Activated CD4-positive, alpha-beta T cell treated with anti-CD3 and anti-CD28 coated beads, Interleukin-2, Interleukin-6, amounts not matched to agents 100 ng/mL and 50 ng/mL, durations not matched to agents 16 hours and 8 hours (primary cell): ENCODE results near the gene WDFY1.
A peak's percentile ranks its signal among the peaks of the same experiment; 100 is the strongest.
"Not testable (repeated sequence)": the region's sequence is repeated elsewhere in the genome, so short reads cannot be mapped to it uniquely, and the experiment has no call there.

Experiments
- DNase-seq: peaks from one replicate; pipeline ENCODE4 v3.0.0-alpha.2; 2020

Gene WDFY1

GRCh38 chr2:223890721-223891120, 54.4 kb downstream of the WDFY1 start:
- no peak for DNase-seq

- DNase-seq = no peak
Observed at GRCh38 chr2:223889229-223889628, 55.9 kb downstream of the WDFY1 start.

GRCh38 chr2:223888251-223888650, 56.9 kb downstream of the WDFY1 start:
- no peak for DNase-seq

- no peak for DNase-seq
Observed at GRCh38 chr2:223887127-223887526, 58.0 kb downstream of the WDFY1 start.

GRCh38 chr2:223886726-223887125, 58.4 kb downstream of the WDFY1 start:
- no peak for DNase-seq

GRCh38 chr2:223884399-223884798, 60.7 kb downstream of the WDFY1 start:
- DNase-seq = peak; percentile 32

GRCh38 chr2:223882715-223883114, 62.4 kb downstream of the WDFY1 start:
- no peak for DNase-seq

GRCh38 chr2:223880796-223881195, 64.3 kb downstream of the WDFY1 start:
- no peak for DNase-seq

GRCh38 chr2:223877721-223878410, 67.3 kb downstream of the WDFY1 start:
- no peak for DNase-seq

GRCh38 chr2:223873672-223874071, 71.5 kb downstream of the WDFY1 start:
- no peak for DNase-seq

GRCh38 chr2:223872772-223873171, 72.4 kb downstream of the WDFY1 start:
- DNase-seq = not testable (repeated sequence)

GRCh38 chr2:223871661-223872060, 73.5 kb downstream of the WDFY1 start:
- DNase-seq = not testable (repeated sequence)

GRCh38 chr2:223870840-223871611, 74.1 kb downstream of the WDFY1 start:
- DNase-seq = no peak

GRCh38 chr2:223868005-223868404, 77.1 kb downstream of the WDFY1 start:
- DNase-seq = no peak

GRCh38 chr2:223865907-223866508, 79.1 kb downstream of the WDFY1 start:
- DNase-seq = peak; percentile 23

- peak; percentile 20 for DNase-seq
Observed at GRCh38 chr2:223865124-223865523, 80.0 kb downstream of the WDFY1 start.

- no peak for DNase-seq
Observed at GRCh38 chr2:223863491-223863890, 81.6 kb downstream of the WDFY1 start.

GRCh38 chr2:223860809-223861738, 84.1 kb downstream of the WDFY1 start:
- DNase-seq = no peak

- no peak for DNase-seq
Observed at GRCh38 chr2:223859070-223859469, 86.1 kb downstream of the WDFY1 start.

- DNase-seq = no peak
Observed at GRCh38 chr2:223856584-223856983, 88.6 kb downstream of the WDFY1 start.

- no peak for DNase-seq
Observed at GRCh38 chr2:223856021-223856420, 89.1 kb downstream of the WDFY1 start.

- DNase-seq = no peak
Observed at GRCh38 chr2:223855426-223855825, 89.7 kb downstream of the WDFY1 start.

GRCh38 chr2:223854741-223855140, 90.4 kb downstream of the WDFY1 start:
- DNase-seq = no peak
